Inflammatory macrophage (primary cell): ENCODE data around the gene MAP2K4.

ENCODE experiments used
- DNase-seq, 2 donors: peaks; one replicate each; pipeline ENCODE4 v3.0.0-alpha.2; 2020 to 2022

The MAP2K4 gene

DNA sequence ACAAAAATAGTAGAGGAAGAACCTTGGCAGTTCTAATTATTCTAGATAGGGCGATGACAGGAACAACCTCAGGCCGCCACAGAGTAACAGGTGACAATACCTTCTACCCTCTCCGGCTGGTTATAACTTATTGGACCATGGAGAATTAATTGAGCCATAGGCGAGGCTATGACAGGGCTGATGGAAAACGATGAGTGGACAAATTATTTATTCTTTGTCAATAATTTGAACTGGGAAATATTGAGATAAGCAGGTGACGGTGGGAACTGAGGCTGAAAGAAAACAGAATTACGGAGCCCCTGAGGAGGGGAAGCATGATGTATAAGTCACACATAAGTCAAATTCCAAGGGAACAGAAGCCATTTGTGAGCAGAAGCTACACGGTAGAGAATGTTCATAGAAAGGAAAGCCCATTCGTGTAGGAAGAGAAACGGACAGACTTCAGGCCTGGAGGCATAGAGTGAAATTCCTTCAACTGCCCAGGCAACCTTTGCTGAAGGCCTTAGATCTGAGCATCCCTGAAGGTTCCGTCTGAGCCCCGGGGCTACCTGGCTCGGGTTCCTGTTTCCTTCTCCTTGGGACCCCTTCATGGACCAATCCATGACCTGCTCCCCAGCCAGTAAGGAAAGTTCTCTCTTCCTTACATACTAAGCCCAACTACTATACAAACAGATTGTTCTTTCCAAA is 158.1 kb downstream of the MAP2K4 start:
- no peak for DNase-seq

DNA sequence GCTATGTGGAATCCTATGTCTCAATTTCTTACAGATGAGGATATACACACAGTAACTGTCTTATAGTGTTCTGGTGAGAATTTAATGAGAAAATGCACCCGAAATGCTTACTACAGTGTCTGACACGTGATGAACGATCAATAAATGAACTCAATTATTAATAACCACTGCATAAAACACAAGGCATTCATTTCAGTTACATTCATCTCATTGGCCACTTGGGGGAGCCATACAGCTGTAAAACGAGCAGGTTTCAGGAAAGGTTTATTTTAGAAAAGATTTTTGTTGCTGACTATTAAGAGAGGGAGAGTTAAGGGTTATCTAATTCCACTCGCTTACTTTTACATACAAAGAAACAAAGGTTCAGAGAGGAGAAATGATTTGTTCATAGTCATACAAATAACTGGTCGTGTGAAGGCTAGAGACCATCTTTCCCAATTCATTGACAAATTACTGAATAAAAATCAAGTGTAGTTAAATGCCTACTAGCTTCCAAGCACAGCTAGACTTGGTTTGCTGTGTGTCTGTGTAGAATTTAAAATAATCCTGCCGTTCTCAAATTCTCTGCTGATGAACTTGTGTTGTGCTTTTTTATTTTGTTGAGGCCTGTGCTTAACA is 160.1 kb downstream of the MAP2K4 start:
- DNase-seq: peak; percentile 21 to 33

DNA sequence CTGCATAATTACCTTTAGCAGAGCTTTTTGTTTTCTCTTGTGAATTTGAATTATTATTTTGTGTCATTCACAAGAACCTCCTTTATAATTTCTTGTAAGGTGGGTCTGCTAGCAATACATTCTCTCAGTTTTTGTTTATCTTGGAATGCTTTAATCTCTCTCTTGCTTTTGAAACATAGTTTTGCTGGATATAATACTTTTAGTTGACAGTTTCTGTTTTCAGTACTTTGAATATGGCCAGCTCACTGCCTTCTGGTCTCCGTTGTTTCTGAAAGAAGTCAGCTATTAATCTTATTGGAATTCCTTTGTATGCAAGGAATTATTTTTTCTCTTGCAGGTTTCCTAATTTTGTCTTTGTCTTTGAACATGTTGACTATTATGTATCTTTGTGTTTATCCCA is 167.0 kb downstream of the MAP2K4 start:
- no peak for DNase-seq

DNA sequence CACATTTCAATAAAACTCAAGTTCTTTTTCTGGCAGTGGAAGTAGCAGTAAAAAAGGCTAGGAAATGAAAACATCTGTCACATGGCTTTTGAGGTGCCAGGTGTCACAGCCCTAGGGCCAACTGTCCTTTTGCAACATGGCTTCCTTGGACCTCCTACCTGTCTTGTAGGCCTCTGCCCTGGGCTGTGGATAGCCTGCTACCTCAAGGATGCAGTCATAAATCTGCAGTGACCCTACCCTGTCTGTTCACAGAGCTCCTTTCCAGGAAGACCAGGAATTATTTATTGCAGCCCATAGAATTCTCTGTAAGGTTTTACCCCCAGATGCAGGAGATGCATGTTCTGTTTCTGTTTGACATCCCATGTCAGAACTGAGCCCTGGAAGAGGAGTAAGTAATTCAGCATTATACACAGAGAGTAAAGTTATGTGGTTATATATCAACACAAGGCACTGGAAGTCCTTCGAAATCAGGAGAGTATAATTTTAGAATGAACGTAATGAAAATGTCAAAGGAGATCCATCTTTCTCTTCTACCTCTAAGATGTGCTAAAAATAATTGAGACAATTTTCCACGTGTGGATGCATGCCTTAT is 172.6 kb downstream of the MAP2K4 start:
- no peak for DNase-seq
